ENCODE results near the gene DYRK1B. TPM values are rescaled to one million over a fixed set of nuclear protein-coding genes. Genes with fewer than 3 reads are reported as not detected.
"Not testable (repeated sequence)": the region's sequence is repeated elsewhere in the genome, so short reads cannot be mapped to it uniquely, and the experiment has no call there.

DYRK1B gene
- total RNA-seq, 4 donors from 2014 or later: 9.3 to 19.4 (median 15.4) TPM

DNA sequence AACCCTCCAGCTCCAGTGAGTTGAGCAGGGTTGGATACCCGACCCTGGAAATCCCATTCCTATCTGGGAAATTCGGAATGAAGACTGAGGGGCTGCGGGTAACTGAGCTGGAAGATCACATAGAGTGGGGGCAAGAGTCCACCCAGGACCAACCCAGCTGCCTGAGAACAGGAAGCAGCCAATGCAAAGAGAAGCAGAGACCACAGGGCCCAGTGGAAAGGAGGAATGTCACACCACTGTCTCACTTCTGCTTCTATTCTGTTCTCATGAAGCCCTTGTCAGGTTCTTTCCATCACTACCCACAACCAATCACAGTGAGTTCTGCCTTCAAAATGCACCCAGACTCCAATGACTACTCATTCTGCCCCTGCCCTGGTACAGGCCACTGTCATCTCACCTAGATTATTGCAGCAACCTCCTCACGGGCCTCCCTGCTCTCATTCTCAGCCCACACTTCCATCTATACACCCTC lies 15.3 kb downstream of the DYRK1B start:
- no peak for DNase-seq (ENCODE audit: extremely low spot score)
- no peaks in the 10 kb centered on the region for H3K9me3 ChIP-seq
- peaks cover 4 to 15% (median 9%) of the 10 kb centered on the region in 4 donors for H3K4me1 ChIP-seq
- WGBS: 90% methylated on average over 4 of the region's 4 CpGs
- TF ChIP-seq POLR2A (IDR thresholded peaks at IDR 0.05; ENCODE audit: low read depth) (no peak), EP300 (IDR thresholded peaks at IDR 0.05) (no peak), POLR2AphosphoS5 (IDR thresholded peaks at IDR 0.05) (no peak)
- TF ChIP-seq, protein P1, sequence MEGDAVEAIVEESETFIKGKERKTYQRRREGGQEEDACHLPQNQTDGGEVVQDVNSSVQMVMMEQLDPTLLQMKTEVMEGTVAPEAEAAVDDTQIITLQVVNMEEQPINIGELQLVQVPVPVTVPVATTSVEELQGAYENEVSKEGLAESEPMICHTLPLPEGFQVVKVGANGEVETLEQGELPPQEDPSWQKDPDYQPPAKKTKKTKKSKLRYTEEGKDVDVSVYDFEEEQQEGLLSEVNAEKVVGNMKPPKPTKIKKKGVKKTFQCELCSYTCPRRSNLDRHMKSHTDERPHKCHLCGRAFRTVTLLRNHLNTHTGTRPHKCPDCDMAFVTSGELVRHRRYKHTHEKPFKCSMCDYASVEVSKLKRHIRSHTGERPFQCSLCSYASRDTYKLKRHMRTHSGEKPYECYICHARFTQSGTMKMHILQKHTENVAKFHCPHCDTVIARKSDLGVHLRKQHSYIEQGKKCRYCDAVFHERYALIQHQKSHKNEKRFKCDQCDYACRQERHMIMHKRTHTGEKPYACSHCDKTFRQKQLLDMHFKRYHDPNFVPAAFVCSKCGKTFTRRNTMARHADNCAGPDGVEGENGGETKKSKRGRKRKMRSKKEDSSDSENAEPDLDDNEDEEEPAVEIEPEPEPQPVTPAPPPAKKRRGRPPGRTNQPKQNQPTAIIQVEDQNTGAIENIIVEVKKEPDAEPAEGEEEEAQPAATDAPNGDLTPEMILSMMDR (IDR thresholded peaks at IDR 0.05): no peak
- H3K27me3 ChIP-seq: no peaks in the 10 kb centered on the region
- H3K27ac ChIP-seq (replicated peaks in 1 of 4): no peak overlapping the region
- no peak overlapping the region for H3K4me3 ChIP-seq
- H3K36me3 ChIP-seq: peaks cover 5 to 19% (median 12%) of the 10 kb centered on the region in 4 donors
- intact Hi-C loops (cut with DNase I): no loop called here

GRCh38 chr19:39817888-39818561 lies 15.9 kb downstream of the DYRK1B start:
- peaks cover 5 to 19% (median 12%) of the 10 kb centered on the region in 4 donors for H3K36me3 ChIP-seq
- H3K4me3 ChIP-seq: no peak overlapping the region
- DNase-seq (ENCODE audit: extremely low spot score): no peak
- H3K9me3 ChIP-seq: no peaks in the 10 kb centered on the region
- H3K4me1 ChIP-seq: peaks cover 0 to 9% (median 5%) of the 10 kb centered on the region in 4 donors
- intact Hi-C loops (cut with DNase I): no loop called here
- TF ChIP-seq POLR2A (IDR thresholded peaks at IDR 0.05; ENCODE audit: low read depth): no peak
- no peak for TF ChIP-seq EP300 (IDR thresholded peaks at IDR 0.05)
- TF ChIP-seq, protein P1 (IDR thresholded peaks at IDR 0.05): no peak
- no peak for TF ChIP-seq POLR2AphosphoS5 (IDR thresholded peaks at IDR 0.05)
- no peak overlapping the region for H3K27ac ChIP-seq (replicated peaks in 1 of 4)
- 88% methylated on average over 11 of the region's 12 CpGs for whole genome bisulfite sequencing
- H3K27me3 ChIP-seq: no peaks in the 10 kb centered on the region

DNA sequence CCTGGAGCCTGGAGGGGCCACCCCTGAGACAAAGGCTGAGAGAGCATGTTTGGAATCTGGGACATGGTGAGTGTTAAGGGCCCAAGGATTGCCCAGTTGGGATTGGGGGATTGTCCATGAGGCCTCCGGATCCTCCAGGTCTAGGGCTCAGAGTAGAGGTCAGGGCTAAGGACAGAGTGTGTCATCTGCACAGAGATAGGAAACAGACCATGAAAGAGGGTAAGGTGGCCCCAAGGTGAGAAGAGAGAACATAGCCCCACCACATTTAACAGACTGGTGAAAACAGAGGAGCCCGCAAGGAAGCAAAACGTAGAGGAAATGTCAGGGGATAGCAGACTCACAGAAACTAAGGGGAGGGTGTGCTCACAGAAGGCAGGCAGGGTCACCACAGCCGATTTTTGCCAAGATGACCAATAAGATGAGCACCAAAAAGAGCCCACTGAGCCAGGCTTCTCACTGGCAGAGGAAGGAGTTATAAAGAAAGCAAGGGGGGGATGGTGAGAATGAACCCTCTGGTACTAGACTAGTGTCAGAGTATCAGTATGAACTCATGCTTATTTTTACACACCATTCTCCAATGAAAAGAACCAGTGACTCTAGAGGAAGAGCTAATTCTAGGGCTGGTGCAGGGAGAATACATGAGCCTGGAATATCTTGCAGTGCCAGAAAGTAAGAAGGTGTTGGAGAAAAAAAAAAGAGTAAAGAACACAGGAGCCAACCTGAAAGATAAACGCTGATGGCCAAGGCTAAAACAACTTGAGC lies 17.5 kb downstream of the DYRK1B start:
- WGBS: 90% methylated on average over 5 of the region's 5 CpGs
- H3K27ac ChIP-seq (replicated peaks in 1 of 4): no peak overlapping the region
- intact Hi-C loops (cut with DNase I): no loop called here

GRCh38 chr19:39814595-39814994 lies 19.4 kb downstream of the DYRK1B start:
- Histone ChIP-seq H3K4me3 (no peak overlapping the region), H3K4me1 (peaks cover 0 to 3% (median 1%) of the 10 kb centered on the region in 4 donors), H3K9me3 (no peaks in the 10 kb centered on the region), H3K27me3 (no peaks in the 10 kb centered on the region), H3K36me3 (peaks cover 5 to 15% (median 7%) of the 10 kb centered on the region in 4 donors), H3K27ac (replicated peaks in 1 of 4) (no peak overlapping the region)
- DNase-seq (ENCODE audit: extremely low spot score): no peak
- intact Hi-C loops (cut with DNase I): no loop called here
- 87% methylated on average over 3 of the region's 3 CpGs for WGBS
- TF ChIP-seq POLR2A (IDR thresholded peaks at IDR 0.05; ENCODE audit: low read depth) (no peak), EP300 (IDR thresholded peaks at IDR 0.05) (no peak), POLR2AphosphoS5 (IDR thresholded peaks at IDR 0.05) (no peak)

More for the DNA sequence above, 17.5 kb downstream of the DYRK1B start:
- H3K36me3 ChIP-seq: peaks cover 5 to 15% (median 10%) of the 10 kb centered on the region in 4 donors
- no peaks in the 10 kb centered on the region for H3K27me3 ChIP-seq
- no peak overlapping the region for H3K4me3 ChIP-seq
- no peak for DNase-seq (ENCODE audit: extremely low spot score)
- no peaks in the 10 kb centered on the region for H3K9me3 ChIP-seq
- peaks cover 0 to 3% (median 1%) of the 10 kb centered on the region in 4 donors for H3K4me1 ChIP-seq
- TF ChIP-seq EP300 (IDR thresholded peaks at IDR 0.05): no peak
- no peak for TF ChIP-seq POLR2AphosphoS5 (IDR thresholded peaks at IDR 0.05)
- no peak for TF ChIP-seq POLR2A (IDR thresholded peaks at IDR 0.05; ENCODE audit: low read depth)
- TF ChIP-seq, protein P1 (IDR thresholded peaks at IDR 0.05): no peak

GRCh38 chr19:39814111-39814510 lies 19.9 kb downstream of the DYRK1B start:
- H3K27me3 ChIP-seq; H3K4me1 ChIP-seq; H3K27ac ChIP-seq (replicated peaks in 1 of 4); intact Hi-C loops (cut with DNase I); H3K4me3 ChIP-seq; H3K9me3 ChIP-seq; DNase-seq (ENCODE audit: extremely low spot score): not testable (repeated sequence)
- peaks cover 5 to 15% (median 7%) of the 10 kb centered on the region in 4 donors for H3K36me3 ChIP-seq
- WGBS: 91% methylated on average over 6 of the region's 6 CpGs
